HepG2 (cell line): Measurements from ENCODE around the gene PPM1G. TPM values are rescaled to one million over a fixed set of nuclear protein-coding genes. Genes with fewer than 3 reads are reported as not detected.

Experiments used
- ARID5B ChIP-seq: IDR thresholded peaks from 2 replicates; pipeline ENCODE4 v1.4.0; 2020; ENCODE audit warnings: mild to moderate bottlenecking, missing genetic modification reagents
- EP300 ChIP-seq, 3 experiments: sonication (generic) in 1 of 3; formaldehyde crosslinking in 1 of 3; IDR thresholded peaks; 2 replicates each; pipeline versions ENCODE4 v1.5.1 to v1.6.1; 2011 to 2020; ENCODE audit warnings: low read depth in 2 of 3, low read length in 2 of 3, borderline replicate concordance in 1 of 3, improper control_type of control experiment in 1 of 3, mild to moderate bottlenecking in 1 of 3, missing genetic modification reagents in 1 of 3, moderate library complexity in 1 of 3
- ESRRA ChIP-seq: sonication (generic); formaldehyde crosslinking; IDR thresholded peaks from 2 replicates; pipeline ENCODE4 v1.5.1; 2020; ENCODE audit warnings: mild to moderate bottlenecking, low read depth, missing genetic modification reagents
- FOSL2 ChIP-seq: sonication (generic); formaldehyde crosslinking; IDR thresholded peaks from 2 replicates; pipeline ENCODE4 v1.4.0; 2020; ENCODE audit warnings: missing genetic modification reagents
- GABPB1 ChIP-seq: IDR thresholded peaks from 2 replicates; pipeline ENCODE4 v1.6.1; 2016; ENCODE audit warnings: mild to moderate bottlenecking, missing genetic modification reagents, moderate library complexity, missing compliant biosample characterization
- MAFF ChIP-seq: IDR thresholded peaks from 2 replicates; pipeline ENCODE4 v1.6.1; 2011; ENCODE audit warnings: low read depth, low read length, improper control_type of control experiment
- MEF2D ChIP-seq: sonication (generic); formaldehyde crosslinking; IDR thresholded peaks from 2 replicates; pipeline ENCODE4 v1.5.1; 2020; ENCODE audit warnings: mild to moderate bottlenecking, missing genetic modification reagents
- NFATC3 ChIP-seq: sonication (generic); formaldehyde crosslinking; IDR thresholded peaks from 2 replicates; pipeline ENCODE4 v1.5.1; 2020; ENCODE audit warnings: mild to moderate bottlenecking, missing genetic modification reagents
- NRL ChIP-seq: sonication (generic); formaldehyde crosslinking; IDR thresholded peaks from 2 replicates; pipeline ENCODE4 v1.5.0; 2020; ENCODE audit warnings: missing genetic modification reagents, mild to moderate bottlenecking, moderate library complexity, borderline replicate concordance
- PAWR ChIP-seq: sonication (generic); formaldehyde crosslinking; IDR thresholded peaks from 2 replicates; pipeline ENCODE4 v1.4.0; 2020; ENCODE audit warnings: missing genetic modification reagents, mild to moderate bottlenecking, borderline replicate concordance
- PHF5A ChIP-seq: IDR thresholded peaks from one replicate; pipeline ENCODE4 v1.6.1; 2018; ENCODE audit warnings: low read depth, missing genetic modification reagents; ENCODE audit not compliant: unreplicated experiment
- RNF219 ChIP-seq: sonication (generic); formaldehyde crosslinking; IDR thresholded peaks from 2 replicates; pipeline ENCODE4 v1.5.0; 2020; ENCODE audit warnings: mild to moderate bottlenecking, missing genetic modification reagents
- SIX4 ChIP-seq: sonication (generic); formaldehyde crosslinking; IDR thresholded peaks from 2 replicates; pipeline ENCODE4 v1.4.0; 2020; ENCODE audit warnings: missing genetic modification reagents
- SMARCC2 ChIP-seq: fragments of 450-650 bp; IDR thresholded peaks from 2 replicates; pipeline ENCODE4 v1.6.1; 2017; ENCODE audit warnings: antibody characterized with exemption, mild to moderate bottlenecking
- SMC3 ChIP-seq: IDR thresholded peaks from 2 replicates; pipeline ENCODE4 v1.6.1; 2011; ENCODE audit warnings: low read length, improper control_type of control experiment
- XRCC5 ChIP-seq: fragments of 200-400 bp; formaldehyde crosslinking; optimal IDR thresholded peaks from 2 replicates; pipeline ENCODE3; 2017; ENCODE audit warnings: mild to moderate bottlenecking, low read length
- ZNF232 ChIP-seq: sonication (generic); formaldehyde crosslinking; IDR thresholded peaks from 2 replicates; pipeline ENCODE4 v1.4.0; 2020; ENCODE audit warnings: missing genetic modification reagents, borderline replicate concordance
- ZNF276 ChIP-seq: sonication (generic); formaldehyde crosslinking; IDR thresholded peaks from 2 replicates; pipeline ENCODE4 v1.4.0; 2020; ENCODE audit warnings: mild to moderate bottlenecking, low read depth, missing genetic modification reagents
- ZZZ3 ChIP-seq: sonication (generic); formaldehyde crosslinking; IDR thresholded peaks from 2 replicates; pipeline ENCODE4 v1.4.0; 2020; ENCODE audit warnings: missing genetic modification reagents, mild to moderate bottlenecking, borderline replicate concordance
- polyA plus RNA-seq, 8 experiments: library from polyadenylated mRNA; depleted of rRNA in 3 of 8; stranded (reverse) in 7 of 8; unstranded in 1 of 8; fragments of >200 nt; fragmentation: Illumina TruSeq in 4 of 8; extraction: Trizol in 4 of 8; gene quantifications; 2 replicates each; pipeline versions ENCODE4 v1.2.1 to v1.2.3, GENCODE V29; 2011 to 2016; ENCODE audit warnings: low read depth in 4 of 8, missing spikeins in 1 of 8, mixed read lengths in 1 of 8; ENCODE audit not compliant: insufficient read depth in 1 of 8
- total RNA-seq, 5 experiments: library from RNA; depleted of rRNA; stranded (reverse); fragments of >200 nt; fragmentation: Illumina TruSeq; extraction: Trizol; gene quantifications; 2 replicates each; pipeline ENCODE4 v1.2.3, GENCODE V29; 2016; ENCODE audit warnings: low read depth in 1 of 5
- TF ChIP-seq, protein P1 (sequence below): sonication (generic); formaldehyde crosslinking; IDR thresholded peaks from 2 replicates; pipeline ENCODE4 v1.4.0; 2020; ENCODE audit warnings: missing genetic modification reagents

PPM1G gene
- total and polyA plus RNA-seq, 2 of the 13 experiments (the other 11 are each of a cell fraction or from before 2014, with no cell fraction given) = 58.2 to 213 TPM

DNA sequence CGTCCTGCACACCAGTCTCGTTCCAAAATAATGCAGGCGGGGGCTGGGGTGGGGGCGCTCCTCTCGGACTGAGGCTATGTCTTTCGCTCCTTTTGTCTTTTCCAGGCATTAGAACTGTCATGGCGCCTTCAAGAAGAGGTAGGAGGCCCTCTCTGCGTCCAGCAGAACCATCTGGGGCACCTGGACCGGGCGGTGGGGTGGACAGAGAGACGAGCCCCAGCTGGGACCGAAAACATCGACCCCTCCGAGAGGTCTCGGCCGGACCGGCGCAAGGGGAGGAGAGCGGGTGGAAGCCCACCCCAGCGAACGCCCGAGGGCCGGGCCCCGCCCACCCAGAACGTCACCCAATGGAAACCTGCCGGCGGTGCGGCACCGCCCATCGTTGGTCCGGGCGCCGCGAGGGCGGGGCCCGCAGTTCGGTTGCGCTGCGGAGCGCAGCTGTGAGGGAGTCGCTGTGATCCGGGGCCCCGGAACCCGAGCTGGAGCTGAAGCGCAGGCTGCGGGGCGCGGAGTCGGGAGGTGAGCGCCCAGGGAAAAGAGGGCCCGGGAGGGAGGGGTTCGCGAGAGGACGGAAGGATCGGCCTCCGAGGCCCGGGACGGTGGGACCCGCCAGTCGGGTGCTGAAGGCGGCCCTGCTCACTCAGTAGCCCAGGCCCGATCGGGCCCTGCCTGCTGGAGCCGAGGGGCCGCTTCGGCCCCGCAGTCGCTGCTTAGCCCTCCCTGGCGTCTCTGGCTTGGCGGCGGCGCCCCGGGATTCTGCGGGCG, 19.0 kb upstream of the PPM1G start, which contains the start of gene NRBP1 (continued):
- peak; percentile 98 for TF ChIP-seq XRCC5
- TF ChIP-seq EP300 (IDR thresholded peaks at IDR 0.05; ENCODE audit: low read depth in 2 of 2, low read length in 2 of 2) = peak in 1 of 2 experiments; percentile 18; a peak in 2 of 4 replicates
- TF ChIP-seq EP300 (CRISPR knock-in tag; IDR thresholded peaks at IDR 0.05; ENCODE audit: borderline replicate concordance) = no peak; the same call in 1 of the 2 replicates
- TF ChIP-seq, protein P1, sequence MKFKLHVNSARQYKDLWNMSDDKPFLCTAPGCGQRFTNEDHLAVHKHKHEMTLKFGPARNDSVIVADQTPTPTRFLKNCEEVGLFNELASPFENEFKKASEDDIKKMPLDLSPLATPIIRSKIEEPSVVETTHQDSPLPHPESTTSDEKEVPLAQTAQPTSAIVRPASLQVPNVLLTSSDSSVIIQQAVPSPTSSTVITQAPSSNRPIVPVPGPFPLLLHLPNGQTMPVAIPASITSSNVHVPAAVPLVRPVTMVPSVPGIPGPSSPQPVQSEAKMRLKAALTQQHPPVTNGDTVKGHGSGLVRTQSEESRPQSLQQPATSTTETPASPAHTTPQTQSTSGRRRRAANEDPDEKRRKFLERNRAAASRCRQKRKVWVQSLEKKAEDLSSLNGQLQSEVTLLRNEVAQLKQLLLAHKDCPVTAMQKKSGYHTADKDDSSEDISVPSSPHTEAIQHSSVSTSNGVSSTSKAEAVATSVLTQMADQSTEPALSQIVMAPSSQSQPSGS (CRISPR knock-in tag) = peak; percentile 76
- TF ChIP-seq SMARCC2 = no peak
- TF ChIP-seq SMC3 = no peak
- TF ChIP-seq SIX4 (CRISPR knock-in tag) = no peak
- no peak for TF ChIP-seq ZZZ3 (CRISPR knock-in tag)
- TF ChIP-seq NFATC3 (CRISPR knock-in tag) = peak; percentile 95; the same call in 1 of the 2 replicates
- peak; percentile 82 for TF ChIP-seq GABPB1 (CRISPR knock-in tag)
- TF ChIP-seq MEF2D (CRISPR knock-in tag) = no peak
- TF ChIP-seq ZNF232 (CRISPR knock-in tag) = peak; percentile 55
- peak; percentile 63 for TF ChIP-seq ARID5B
- TF ChIP-seq FOSL2 (CRISPR knock-in tag) = peak; percentile 53
- no peak for TF ChIP-seq PAWR
- TF ChIP-seq NRL (CRISPR knock-in tag) = peak; percentile 80
- TF ChIP-seq PHF5A (CRISPR knock-in tag) = no peak
- TF ChIP-seq ZNF276 (CRISPR knock-in tag) = peak; percentile 78; the same call in 1 of the 2 replicates
- TF ChIP-seq ESRRA (CRISPR knock-in tag) = peak; percentile 47; the same call in 1 of the 2 replicates
- no peak for TF ChIP-seq MAFF
- TF ChIP-seq RNF219 = 0 out of 2 replicates have a peak, but pooled peaks have one; percentile 92
